ENCODE measurements around the gene NECTIN1.

- TF ChIP-seq CTCF (IDR thresholded peaks at IDR 0.05) = no peak
- TF ChIP-seq POLR2A (IDR thresholded peaks at IDR 0.05) = no peak
Measured at GRCh38 chr11:119629834-119630624, 99.0 kb downstream of the NECTIN1 start.
